GM12872 (cell line): ENCODE results near the gene IGSF9B.

Experiments used
- CTCF ChIP-seq: IDR thresholded peaks from 3 replicates; pipeline ENCODE4 v1.5.1; 2011; ENCODE audit warnings: low read depth, mild to moderate bottlenecking, low read length, moderate library complexity; ENCODE audit not compliant: insufficient read depth

Gene IGSF9B

GRCh38 chr11:133969112-133969511, 12.3 kb upstream of the IGSF9B start:
- TF ChIP-seq CTCF = no peak

- no peak for TF ChIP-seq CTCF
These were observed 11.5 kb upstream of the IGSF9B start for GRCh38 chr11:133968300-133968699.

- TF ChIP-seq CTCF = no peak
These were observed 11.0 kb upstream of the IGSF9B start for GRCh38 chr11:133967599-133968238.

GRCh38 chr11:133966921-133967598, 10.3 kb upstream of the IGSF9B start:
- TF ChIP-seq CTCF = peak; percentile 7; the same call in 1 of the 3 replicates

- no peak for TF ChIP-seq CTCF
These were observed 9.4 kb upstream of the IGSF9B start for GRCh38 chr11:133966172-133966651.

- TF ChIP-seq CTCF = no peak
These were observed 8.3 kb upstream of the IGSF9B start for GRCh38 chr11:133965031-133965601.

GRCh38 chr11:133964356-133964755, 7.6 kb upstream of the IGSF9B start:
- no peak for TF ChIP-seq CTCF
